ENCODE measurements around the gene RNPS1. TPM values are rescaled to one million over a fixed set of nuclear protein-coding genes. Genes with fewer than 3 reads are reported as not detected.

The RNPS1 gene
- total and polyA plus RNA-seq, 9 of the 15 experiments (the other 6 are each of a cell fraction or from before 2014, with no cell fraction given): 44.9 to 338 (median 202) TPM

DNA sequence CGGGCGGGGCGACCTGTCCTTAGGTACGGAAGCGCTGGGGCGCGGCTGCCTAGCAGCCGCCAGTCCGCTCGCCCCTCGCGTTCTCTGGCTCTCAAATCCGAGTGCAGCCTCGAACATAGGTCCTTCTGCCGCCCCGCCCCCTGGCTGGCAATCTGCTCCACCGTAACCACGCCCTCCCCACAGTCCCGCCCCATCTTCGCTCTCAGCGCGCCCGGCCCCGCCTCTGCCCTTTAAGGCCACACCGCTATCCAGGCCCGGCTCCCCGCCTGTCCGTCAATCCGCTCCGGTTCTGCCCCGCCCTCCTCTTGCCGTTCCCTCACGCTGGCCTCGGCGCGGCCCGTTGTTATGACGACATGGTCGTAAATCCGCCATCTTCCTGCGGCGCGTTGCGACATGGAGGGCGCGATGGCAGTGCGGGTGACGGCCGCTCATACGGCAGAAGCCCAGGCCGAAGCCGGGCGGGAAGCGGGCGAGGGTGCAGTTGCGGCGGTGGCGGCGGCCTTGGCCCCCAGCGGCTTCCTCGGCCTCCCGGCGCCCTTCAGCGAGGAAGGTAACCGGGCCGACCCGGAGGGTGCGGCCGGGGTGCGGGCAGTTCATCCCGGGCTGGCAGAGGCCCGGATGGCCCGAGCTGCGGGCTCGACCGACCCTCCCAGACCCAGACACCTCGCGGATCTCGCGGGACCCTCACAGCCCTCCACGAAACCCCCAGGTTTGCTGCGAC lies 44.5 kb downstream of the RNPS1 start, which contains the start of gene E4F1 (continued):
- TF ChIP-seq, protein P1, sequence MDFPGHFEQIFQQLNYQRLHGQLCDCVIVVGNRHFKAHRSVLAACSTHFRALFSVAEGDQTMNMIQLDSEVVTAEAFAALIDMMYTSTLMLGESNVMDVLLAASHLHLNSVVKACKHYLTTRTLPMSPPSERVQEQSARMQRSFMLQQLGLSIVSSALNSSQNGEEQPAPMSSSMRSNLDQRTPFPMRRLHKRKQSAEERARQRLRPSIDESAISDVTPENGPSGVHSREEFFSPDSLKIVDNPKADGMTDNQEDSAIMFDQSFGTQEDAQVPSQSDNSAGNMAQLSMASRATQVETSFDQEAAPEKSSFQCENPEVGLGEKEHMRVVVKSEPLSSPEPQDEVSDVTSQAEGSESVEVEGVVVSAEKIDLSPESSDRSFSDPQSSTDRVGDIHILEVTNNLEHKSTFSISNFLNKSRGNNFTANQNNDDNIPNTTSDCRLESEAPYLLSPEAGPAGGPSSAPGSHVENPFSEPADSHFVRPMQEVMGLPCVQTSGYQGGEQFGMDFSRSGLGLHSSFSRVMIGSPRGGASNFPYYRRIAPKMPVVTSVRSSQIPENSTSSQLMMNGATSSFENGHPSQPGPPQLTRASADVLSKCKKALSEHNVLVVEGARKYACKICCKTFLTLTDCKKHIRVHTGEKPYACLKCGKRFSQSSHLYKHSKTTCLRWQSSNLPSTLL (IDR thresholded peaks at IDR 0.05): no peak
- TF ChIP-seq, protein P2, sequence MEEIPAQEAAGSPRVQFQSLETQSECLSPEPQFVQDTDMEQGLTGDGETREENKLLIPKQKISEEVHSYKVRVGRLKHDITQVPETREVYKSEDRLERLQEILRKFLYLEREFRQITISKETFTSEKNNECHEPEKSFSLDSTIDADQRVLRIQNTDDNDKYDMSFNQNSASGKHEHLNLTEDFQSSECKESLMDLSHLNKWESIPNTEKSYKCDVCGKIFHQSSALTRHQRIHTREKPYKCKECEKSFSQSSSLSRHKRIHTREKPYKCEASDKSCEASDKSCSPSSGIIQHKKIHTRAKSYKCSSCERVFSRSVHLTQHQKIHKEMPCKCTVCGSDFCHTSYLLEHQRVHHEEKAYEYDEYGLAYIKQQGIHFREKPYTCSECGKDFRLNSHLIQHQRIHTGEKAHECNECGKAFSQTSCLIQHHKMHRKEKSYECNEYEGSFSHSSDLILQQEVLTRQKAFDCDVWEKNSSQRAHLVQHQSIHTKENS (CRISPR knock-in tag; IDR thresholded peaks at IDR 0.05): no peak
- no peak for TF ChIP-seq TOE1 (IDR thresholded peaks at IDR 0.05; ENCODE audit: borderline replicate concordance)
- TF ChIP-seq TOE1 (CRISPR knock-in tag; IDR thresholded peaks at IDR 0.05; ENCODE audit: borderline replicate concordance, low read depth): no peak; the same call in 1 of the 2 replicates
- TF ChIP-seq CAMTA2 (CRISPR knock-in tag; conservative IDR thresholded peaks at IDR 0.05): no peak
- TF ChIP-seq TCF7 (IDR thresholded peaks at IDR 0.05; ENCODE audit: borderline replicate concordance): no peak
- TF ChIP-seq RB1 (IDR thresholded peaks at IDR 0.05; ENCODE audit: low read depth): peak; percentile 91
- TF ChIP-seq POLR2B (IDR thresholded peaks at IDR 0.05; ENCODE audit: low read depth, partially characterized antibody): peak; percentile 81
- TF ChIP-seq MAFK (IDR thresholded peaks at IDR 0.05; ENCODE audit: low read length): peak; percentile 20; the same call in 1 of the 2 replicates
- TF ChIP-seq, protein P3, sequence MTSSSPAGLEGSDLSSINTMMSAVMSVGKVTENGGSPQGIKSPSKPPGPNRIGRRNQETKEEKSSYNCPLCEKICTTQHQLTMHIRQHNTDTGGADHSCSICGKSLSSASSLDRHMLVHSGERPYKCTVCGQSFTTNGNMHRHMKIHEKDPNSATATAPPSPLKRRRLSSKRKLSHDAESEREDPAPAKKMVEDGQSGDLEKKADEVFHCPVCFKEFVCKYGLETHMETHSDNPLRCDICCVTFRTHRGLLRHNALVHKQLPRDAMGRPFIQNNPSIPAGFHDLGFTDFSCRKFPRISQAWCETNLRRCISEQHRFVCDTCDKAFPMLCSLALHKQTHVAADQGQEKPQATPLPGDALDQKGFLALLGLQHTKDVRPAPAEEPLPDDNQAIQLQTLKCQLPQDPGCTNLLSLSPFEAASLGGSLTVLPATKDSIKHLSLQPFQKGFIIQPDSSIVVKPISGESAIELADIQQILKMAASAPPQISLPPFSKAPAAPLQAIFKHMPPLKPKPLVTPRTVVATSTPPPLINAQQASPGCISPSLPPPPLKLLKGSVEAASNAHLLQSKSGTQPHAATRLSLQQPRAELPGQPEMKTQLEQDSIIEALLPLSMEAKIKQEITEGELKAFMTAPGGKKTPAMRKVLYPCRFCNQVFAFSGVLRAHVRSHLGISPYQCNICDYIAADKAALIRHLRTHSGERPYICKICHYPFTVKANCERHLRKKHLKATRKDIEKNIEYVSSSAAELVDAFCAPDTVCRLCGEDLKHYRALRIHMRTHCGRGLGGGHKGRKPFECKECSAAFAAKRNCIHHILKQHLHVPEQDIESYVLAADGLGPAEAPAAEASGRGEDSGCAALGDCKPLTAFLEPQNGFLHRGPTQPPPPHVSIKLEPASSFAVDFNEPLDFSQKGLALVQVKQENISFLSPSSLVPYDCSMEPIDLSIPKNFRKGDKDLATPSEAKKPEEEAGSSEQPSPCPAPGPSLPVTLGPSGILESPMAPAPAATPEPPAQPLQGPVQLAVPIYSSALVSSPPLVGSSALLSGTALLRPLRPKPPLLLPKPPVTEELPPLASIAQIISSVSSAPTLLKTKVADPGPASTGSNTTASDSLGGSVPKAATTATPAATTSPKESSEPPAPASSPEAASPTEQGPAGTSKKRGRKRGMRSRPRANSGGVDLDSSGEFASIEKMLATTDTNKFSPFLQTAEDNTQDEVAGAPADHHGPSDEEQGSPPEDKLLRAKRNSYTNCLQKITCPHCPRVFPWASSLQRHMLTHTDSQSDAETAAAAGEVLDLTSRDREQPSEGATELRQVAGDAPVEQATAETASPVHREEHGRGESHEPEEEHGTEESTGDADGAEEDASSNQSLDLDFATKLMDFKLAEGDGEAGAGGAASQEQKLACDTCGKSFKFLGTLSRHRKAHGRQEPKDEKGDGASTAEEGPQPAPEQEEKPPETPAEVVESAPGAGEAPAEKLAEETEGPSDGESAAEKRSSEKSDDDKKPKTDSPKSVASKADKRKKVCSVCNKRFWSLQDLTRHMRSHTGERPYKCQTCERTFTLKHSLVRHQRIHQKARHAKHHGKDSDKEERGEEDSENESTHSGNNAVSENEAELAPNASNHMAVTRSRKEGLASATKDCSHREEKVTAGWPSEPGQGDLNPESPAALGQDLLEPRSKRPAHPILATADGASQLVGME (CRISPR knock-in tag; IDR thresholded peaks at IDR 0.05): no peak
- TF ChIP-seq, protein P4, sequence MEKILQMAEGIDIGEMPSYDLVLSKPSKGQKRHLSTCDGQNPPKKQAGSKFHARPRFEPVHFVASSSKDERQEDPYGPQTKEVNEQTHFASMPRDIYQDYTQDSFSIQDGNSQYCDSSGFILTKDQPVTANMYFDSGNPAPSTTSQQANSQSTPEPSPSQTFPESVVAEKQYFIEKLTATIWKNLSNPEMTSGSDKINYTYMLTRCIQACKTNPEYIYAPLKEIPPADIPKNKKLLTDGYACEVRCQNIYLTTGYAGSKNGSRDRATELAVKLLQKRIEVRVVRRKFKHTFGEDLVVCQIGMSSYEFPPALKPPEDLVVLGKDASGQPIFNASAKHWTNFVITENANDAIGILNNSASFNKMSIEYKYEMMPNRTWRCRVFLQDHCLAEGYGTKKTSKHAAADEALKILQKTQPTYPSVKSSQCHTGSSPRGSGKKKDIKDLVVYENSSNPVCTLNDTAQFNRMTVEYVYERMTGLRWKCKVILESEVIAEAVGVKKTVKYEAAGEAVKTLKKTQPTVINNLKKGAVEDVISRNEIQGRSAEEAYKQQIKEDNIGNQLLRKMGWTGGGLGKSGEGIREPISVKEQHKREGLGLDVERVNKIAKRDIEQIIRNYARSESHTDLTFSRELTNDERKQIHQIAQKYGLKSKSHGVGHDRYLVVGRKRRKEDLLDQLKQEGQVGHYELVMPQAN (IDR thresholded peaks at IDR 0.05; ENCODE audit: borderline replicate concordance): no peak
- no peak for TF ChIP-seq XRCC5 (IDR thresholded peaks at IDR 0.05; ENCODE audit: low read depth, low read length)
- TF ChIP-seq, protein P5, sequence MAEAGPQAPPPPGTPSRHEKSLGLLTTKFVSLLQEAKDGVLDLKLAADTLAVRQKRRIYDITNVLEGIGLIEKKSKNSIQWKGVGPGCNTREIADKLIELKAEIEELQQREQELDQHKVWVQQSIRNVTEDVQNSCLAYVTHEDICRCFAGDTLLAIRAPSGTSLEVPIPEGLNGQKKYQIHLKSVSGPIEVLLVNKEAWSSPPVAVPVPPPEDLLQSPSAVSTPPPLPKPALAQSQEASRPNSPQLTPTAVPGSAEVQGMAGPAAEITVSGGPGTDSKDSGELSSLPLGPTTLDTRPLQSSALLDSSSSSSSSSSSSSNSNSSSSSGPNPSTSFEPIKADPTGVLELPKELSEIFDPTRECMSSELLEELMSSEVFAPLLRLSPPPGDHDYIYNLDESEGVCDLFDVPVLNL (CRISPR knock-in tag; IDR thresholded peaks at IDR 0.05; ENCODE audit: low read depth): 0 out of 2 replicates have a peak, but pooled peaks have one; percentile 51

Data from K562 (cell line).